ENCODE results near the gene TBC1D9. TPM values are rescaled to one million over a fixed set of nuclear protein-coding genes. Genes with fewer than 3 reads are reported as not detected.

TBC1D9 gene
- total and polyA plus RNA-seq, 8 donors: 4.9 to 38.2 (median 12.2) TPM

- Histone ChIP-seq H3K4me1 (peaks cover 26 to 58% (median 38%) of the 10 kb centered on the region in 4 donors), H3K36me3 (no peaks in the 10 kb centered on the region), H3K4me3 (no peak overlapping the region), H3K9me3 (no peaks in the 10 kb centered on the region), H3K27ac (peak overlapping the region in 1 of 5 donors; percentile 33), H3K27me3 (no peaks in the 10 kb centered on the region)
- no peak for DNase-seq
- WGBS, 5 donors: 70 to 78% (median 75%) methylated on average over 5 of the region's 5 CpGs
- no peak for TF ChIP-seq POLR2AphosphoS5 (IDR thresholded peaks at IDR 0.05)
- TF ChIP-seq CTCF (IDR thresholded peaks at IDR 0.05): no peak
- TF ChIP-seq POLR2A (IDR thresholded peaks at IDR 0.05): no peak
- no peak for TF ChIP-seq EP300 (IDR thresholded peaks at IDR 0.05)
- intact Hi-C loops (cut with DNase I; ENCODE audit: low total_unique reads): no loop called here
Measured at GRCh38 chr4:140725556-140725955, 30.6 kb downstream of the TBC1D9 start.

- no peak for DNase-seq
- TF ChIP-seq CTCF (IDR thresholded peaks at IDR 0.05): no peak
- TF ChIP-seq POLR2A (IDR thresholded peaks at IDR 0.05): no peak
- no peak for TF ChIP-seq POLR2AphosphoS5 (IDR thresholded peaks at IDR 0.05)
- no peak for TF ChIP-seq EP300 (IDR thresholded peaks at IDR 0.05)
- Histone ChIP-seq H3K4me1 (peaks cover 34 to 66% (median 43%) of the 10 kb centered on the region in 4 donors), H3K9me3 (no peaks in the 10 kb centered on the region), H3K27ac (no peak overlapping the region), H3K36me3 (no peaks in the 10 kb centered on the region), H3K4me3 (no peak overlapping the region), H3K27me3 (no peaks in the 10 kb centered on the region)
- 79 to 95% (median 88%) methylated on average over 5 of the region's 5 CpGs for WGBS, 5 donors
- intact Hi-C loops (cut with DNase I; ENCODE audit: low total_unique reads): no loop called here
Measured at GRCh38 chr4:140724760-140725159, 31.4 kb downstream of the TBC1D9 start.

GRCh38 chr4:140720387-140721304 is 35.5 kb downstream of the TBC1D9 start:
- Histone ChIP-seq H3K27me3 (no peaks in the 10 kb centered on the region), H3K4me3 (peak overlapping the region in 3 of 4 donors; percentile 13 to 36 (median 30)), H3K9me3 (no peaks in the 10 kb centered on the region), H3K27ac (peak overlapping the region; percentile 49 to 68 (median 65)), H3K4me1 (peaks cover 25 to 35% (median 30%) of the 10 kb centered on the region in 4 donors), H3K36me3 (no peaks in the 10 kb centered on the region)
- TF ChIP-seq POLR2A (IDR thresholded peaks at IDR 0.05): no peak
- TF ChIP-seq POLR2AphosphoS5 (IDR thresholded peaks at IDR 0.05): no peak
- TF ChIP-seq CTCF (IDR thresholded peaks at IDR 0.05): no peak
- no peak for TF ChIP-seq EP300 (IDR thresholded peaks at IDR 0.05)
- WGBS, 5 donors: 15 to 34% (median 22%) methylated on average over 9 of the region's 9 CpGs
- intact Hi-C loops (cut with DNase I; ENCODE audit: low total_unique reads): no loop called here
- DNase-seq: peak in 1 of 2 donors; percentile 50

- DNase-seq: no peak
- Histone ChIP-seq H3K36me3 (no peaks in the 10 kb centered on the region), H3K4me1 (peaks cover 21 to 31% (median 28%) of the 10 kb centered on the region in 4 donors), H3K27ac (peak overlapping the region; percentile 24 to 70 (median 67)), H3K4me3 (no peak overlapping the region), H3K27me3 (no peaks in the 10 kb centered on the region), H3K9me3 (no peaks in the 10 kb centered on the region)
- intact Hi-C loops (cut with DNase I; ENCODE audit: low total_unique reads): no loop called here
- TF ChIP-seq EP300 (IDR thresholded peaks at IDR 0.05) (no peak), POLR2AphosphoS5 (IDR thresholded peaks at IDR 0.05) (no peak), POLR2A (IDR thresholded peaks at IDR 0.05) (no peak), CTCF (IDR thresholded peaks at IDR 0.05) (no peak)
- WGBS, 5 donors: 82 to 94% (median 93%) methylated on average over 2 of the region's 2 CpGs
Measured at GRCh38 chr4:140719686-140720085, 36.5 kb downstream of the TBC1D9 start.
